Endometrial microvascular endothelial cells (primary cell): ENCODE measurements around the gene MVB12B. TPM values are rescaled to one million over a fixed set of nuclear protein-coding genes. Genes with fewer than 3 reads are reported as not detected.

Experiments used
- in situ Hi-C: cut with HindIII; loops from 2 replicates; pipeline ENCODE4 v1.10.0; 2017; ENCODE audit warnings: low sequenced_read_pairs, low pct_unique_long_range_greater_than_20kb; ENCODE audit errors: inconsistent ontology term
- total RNA-seq: library from RNA; depleted of rRNA; stranded (reverse); fragments of >200 nt; gene quantifications from one replicate; pipeline ENCODE4 v1.2.3, GENCODE V29; 2015; ENCODE audit errors: inconsistent ontology term

The MVB12B gene
- total RNA-seq, 1 donor from 2014 or later: 5.0 TPM

- in situ Hi-C loops: no loop called here
These were observed 164.4 kb downstream of the MVB12B start for GRCh38 chr9:126490871-126491567.

- in situ Hi-C loops: no loop called here
These were observed 164.9 kb downstream of the MVB12B start for GRCh38 chr9:126491568-126491879.

GRCh38 chr9:126491949-126492348, 165.3 kb downstream of the MVB12B start:
- in situ Hi-C loops: no loop called here

- in situ Hi-C loops: no loop called here
These were observed 167.6 kb downstream of the MVB12B start for GRCh38 chr9:126494264-126494663.

GRCh38 chr9:126494746-126495145, 168.1 kb downstream of the MVB12B start:
- in situ Hi-C loops: no loop called here

GRCh38 chr9:126495411-126496180, 169.0 kb downstream of the MVB12B start:
- in situ Hi-C loops: no loop called here

- in situ Hi-C loops: no loop called here
These were observed 169.6 kb downstream of the MVB12B start for GRCh38 chr9:126496181-126496576.

- in situ Hi-C loops: no loop called here
These were observed 170.4 kb downstream of the MVB12B start for GRCh38 chr9:126496781-126497659.

GRCh38 chr9:126497660-126498275, 171.1 kb downstream of the MVB12B start:
- in situ Hi-C loops: no loop called here

GRCh38 chr9:126498331-126498730, 171.7 kb downstream of the MVB12B start:
- in situ Hi-C loops: no loop called here

GRCh38 chr9:126499005-126499910, 172.6 kb downstream of the MVB12B start:
- in situ Hi-C loops: no loop called here

GRCh38 chr9:126499911-126500599, 173.4 kb downstream of the MVB12B start:
- in situ Hi-C loops: no loop called here

- in situ Hi-C loops: no loop called here
These were observed 174.2 kb downstream of the MVB12B start for GRCh38 chr9:126500600-126501382.

- in situ Hi-C loops: no loop called here
These were observed 175.0 kb downstream of the MVB12B start for GRCh38 chr9:126501383-126502331.

GRCh38 chr9:126502417-126503332, 176.0 kb downstream of the MVB12B start:
- in situ Hi-C loops: no loop called here
